Endodermal cell (in vitro differentiated cells): ENCODE results near the gene GSG1L. TPM values are rescaled to one million over a fixed set of nuclear protein-coding genes. Genes with fewer than 3 reads are reported as not detected.
A peak's percentile ranks its signal among the peaks of the same experiment; 100 is the strongest.

ENCODE experiments used
- DNase-seq: peaks from one replicate; pipeline ENCODE4 v3.0.0-alpha.2; 2017
- H3K27ac ChIP-seq: 2 replicates; pipeline ENCODE4 v1.5.1; 2013; ENCODE audit warnings: mild to moderate bottlenecking, low read depth, low read length, moderate library complexity
- H3K27me3 ChIP-seq: 2 replicates; pipeline ENCODE4 v1.6.1; 2013; ENCODE audit warnings: mild to moderate bottlenecking, low read length, moderate library complexity; ENCODE audit not compliant: insufficient read depth, control insufficient read depth, poor library complexity, severe bottlenecking
- H3K36me3 ChIP-seq: 2 replicates; pipeline ENCODE4 v1.7.0; 2013; ENCODE audit warnings: mild to moderate bottlenecking, low read length, moderate library complexity; ENCODE audit not compliant: control insufficient read depth, insufficient read depth
- H3K4me1 ChIP-seq: one replicate; pipeline ENCODE4 v1.7.0; 2013; ENCODE audit warnings: low read length; ENCODE audit not compliant: control insufficient read depth, insufficient read depth
- H3K4me3 ChIP-seq: 2 replicates; pipeline ENCODE4 v1.5.1; 2013; ENCODE audit warnings: mild to moderate bottlenecking, low read length, moderate library complexity
- H3K9ac ChIP-seq: 2 replicates; pipeline ENCODE4 v1.6.1; 2013; ENCODE audit warnings: mild to moderate bottlenecking, low read length, moderate library complexity; ENCODE audit not compliant: poor library complexity, severe bottlenecking; ENCODE audit errors: extremely low read depth
- H3K9me3 ChIP-seq: 2 replicates; pipeline ENCODE4 v1.6.1; 2013; ENCODE audit warnings: mild to moderate bottlenecking, low read length, moderate library complexity; ENCODE audit not compliant: control insufficient read depth
- H3K27ac Mint-ChIP-seq: 2 replicates; pipeline ENCODE4 v1.8.0; 2020; ENCODE audit warnings: mixed read lengths
- H3K27me3 Mint-ChIP-seq: 2 replicates; pipeline ENCODE4 v1.8.0; 2021; ENCODE audit warnings: mild to moderate bottlenecking, mixed read lengths; ENCODE audit not compliant: insufficient read depth
- H3K36me3 Mint-ChIP-seq: 2 replicates; pipeline ENCODE4 v1.8.0; 2020; ENCODE audit warnings: low read depth, mixed read lengths
- H3K4me1 Mint-ChIP-seq: 2 replicates; pipeline ENCODE4 v1.8.0; 2020; ENCODE audit warnings: mixed read lengths
- H3K4me3 Mint-ChIP-seq: 2 replicates; pipeline ENCODE4 v1.8.0; 2020; ENCODE audit warnings: mild to moderate bottlenecking, moderate library complexity, mixed read lengths
- H3K9me3 Mint-ChIP-seq: 2 replicates; pipeline ENCODE4 v1.8.0; 2020; ENCODE audit warnings: mild to moderate bottlenecking, mixed read lengths
- WGBS, 2 experiments: methylation state at CpG; one replicate each; pipeline versions ENCODE4 v1.1.5 to v1.1.7; 2013; ENCODE audit warnings: missing lambda C conversion rate in 2 of 2, mixed read lengths in 1 of 2; ENCODE audit not compliant: insufficient coverage in 1 of 2, insufficient read length in 1 of 2; 5-methylcytosine and 5-hydroxymethylcytosine counted together
- total RNA-seq, 2 donors: library from RNA; stranded (reverse); fragmentation: NEBNext Ultra II Directional in 1 of 2; extraction: Animal tissue kit (Norgen Biotek cat#: 25700) in 1 of 2; gene quantifications; 2 replicates in 1 of 2; 3 replicates in 1 of 2; pipeline ENCODE4 v1.2.1, GENCODE V29; 2021
- TF ChIP-seq, protein P1 (sequence below): fragments of 200-600 bp; sonication (generic); conservative IDR thresholded peaks from 2 replicates; pipeline ENCODE4 v1.5.0; 2021; ENCODE audit warnings: antibody characterized with exemption, mild to moderate bottlenecking

GSG1L gene
- total RNA-seq, 2 donors from 2014 or later, result 0.24 TPM; not detected in 1

DNA sequence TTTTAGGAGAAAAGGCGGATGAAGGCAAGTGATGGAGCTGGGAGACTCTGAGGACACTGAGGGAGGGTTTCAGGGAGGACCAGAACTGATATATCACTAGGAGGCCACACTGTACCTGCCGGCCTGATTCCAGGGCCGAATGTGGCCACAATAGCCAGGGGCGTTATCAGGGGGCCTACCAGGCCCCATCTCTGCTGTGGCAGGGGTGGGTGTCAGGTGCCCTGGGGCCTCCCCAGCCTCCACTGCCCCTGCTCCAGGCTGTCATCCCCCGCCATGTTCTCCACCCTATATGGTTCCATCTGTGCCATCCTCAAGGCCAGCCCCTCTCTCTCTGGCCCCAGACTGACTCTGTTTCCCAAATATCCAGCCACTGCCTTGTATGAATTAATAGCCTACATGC is 246.5 kb downstream of the GSG1L start:
- WGBS, 2 experiments, result 87 to 94% methylated on average over 4 to 5 of the region's 5 CpGs
- no peak for DNase-seq
- TF ChIP-seq, protein P1, sequence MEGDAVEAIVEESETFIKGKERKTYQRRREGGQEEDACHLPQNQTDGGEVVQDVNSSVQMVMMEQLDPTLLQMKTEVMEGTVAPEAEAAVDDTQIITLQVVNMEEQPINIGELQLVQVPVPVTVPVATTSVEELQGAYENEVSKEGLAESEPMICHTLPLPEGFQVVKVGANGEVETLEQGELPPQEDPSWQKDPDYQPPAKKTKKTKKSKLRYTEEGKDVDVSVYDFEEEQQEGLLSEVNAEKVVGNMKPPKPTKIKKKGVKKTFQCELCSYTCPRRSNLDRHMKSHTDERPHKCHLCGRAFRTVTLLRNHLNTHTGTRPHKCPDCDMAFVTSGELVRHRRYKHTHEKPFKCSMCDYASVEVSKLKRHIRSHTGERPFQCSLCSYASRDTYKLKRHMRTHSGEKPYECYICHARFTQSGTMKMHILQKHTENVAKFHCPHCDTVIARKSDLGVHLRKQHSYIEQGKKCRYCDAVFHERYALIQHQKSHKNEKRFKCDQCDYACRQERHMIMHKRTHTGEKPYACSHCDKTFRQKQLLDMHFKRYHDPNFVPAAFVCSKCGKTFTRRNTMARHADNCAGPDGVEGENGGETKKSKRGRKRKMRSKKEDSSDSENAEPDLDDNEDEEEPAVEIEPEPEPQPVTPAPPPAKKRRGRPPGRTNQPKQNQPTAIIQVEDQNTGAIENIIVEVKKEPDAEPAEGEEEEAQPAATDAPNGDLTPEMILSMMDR, result no peak
- Mint-ChIP-seq H3K27ac (no peak overlapping the region), H3K4me3 (no peak overlapping the region), H3K36me3 (no peaks in the 10 kb centered on the region), H3K9me3 (no peaks in the 10 kb centered on the region), H3K4me1 (no peaks in the 10 kb centered on the region), H3K27me3 (peaks cover 8% of the 10 kb centered on the region)
- Histone ChIP-seq H3K27ac (no peak overlapping the region), H3K4me1 (no peaks in the 10 kb centered on the region), H3K36me3 (no peaks in the 10 kb centered on the region), H3K9ac (no peak overlapping the region), H3K4me3 (no peak overlapping the region), H3K27me3 (no peaks in the 10 kb centered on the region), H3K9me3 (no peaks in the 10 kb centered on the region)

DNA sequence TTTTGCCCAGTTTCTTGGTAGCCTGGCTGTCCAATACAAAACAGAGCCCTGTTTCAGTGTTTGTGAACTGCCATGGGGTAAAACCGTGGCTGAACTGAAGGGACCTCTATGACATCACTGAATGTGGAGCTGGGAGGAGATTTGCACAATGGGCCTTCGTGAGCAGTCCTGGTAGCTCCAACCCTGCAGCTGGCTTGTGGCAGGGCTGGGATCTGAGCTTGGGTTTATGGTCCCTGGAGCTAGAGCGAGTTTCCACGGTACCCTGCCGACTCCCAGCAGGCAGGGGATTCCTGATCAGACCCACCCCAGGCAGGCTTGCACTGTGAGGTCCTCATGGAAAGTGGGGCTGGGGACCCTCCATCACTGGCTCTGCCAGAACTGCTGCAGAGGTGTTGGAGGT is 247.0 kb downstream of the GSG1L start:
- no peak overlapping the region for H3K9ac ChIP-seq
- TF ChIP-seq, protein P1, result no peak
- Mint-ChIP-seq H3K4me1 (no peaks in the 10 kb centered on the region), H3K27me3 (peaks cover 8% of the 10 kb centered on the region), H3K4me3 (no peak overlapping the region), H3K36me3 (no peaks in the 10 kb centered on the region), H3K9me3 (no peaks in the 10 kb centered on the region), H3K27ac (no peak overlapping the region)
- no peaks in the 10 kb centered on the region for H3K9me3 ChIP-seq
- H3K4me3 ChIP-seq, result no peak overlapping the region
- peak; percentile 23 for DNase-seq
- no peaks in the 10 kb centered on the region for H3K4me1 ChIP-seq
- H3K27me3 ChIP-seq, result no peaks in the 10 kb centered on the region
- no peaks in the 10 kb centered on the region for H3K36me3 ChIP-seq
- 84 to 89% methylated on average over 4 to 5 of the region's 5 CpGs for WGBS, 2 experiments
- no peak overlapping the region for H3K27ac ChIP-seq

DNA sequence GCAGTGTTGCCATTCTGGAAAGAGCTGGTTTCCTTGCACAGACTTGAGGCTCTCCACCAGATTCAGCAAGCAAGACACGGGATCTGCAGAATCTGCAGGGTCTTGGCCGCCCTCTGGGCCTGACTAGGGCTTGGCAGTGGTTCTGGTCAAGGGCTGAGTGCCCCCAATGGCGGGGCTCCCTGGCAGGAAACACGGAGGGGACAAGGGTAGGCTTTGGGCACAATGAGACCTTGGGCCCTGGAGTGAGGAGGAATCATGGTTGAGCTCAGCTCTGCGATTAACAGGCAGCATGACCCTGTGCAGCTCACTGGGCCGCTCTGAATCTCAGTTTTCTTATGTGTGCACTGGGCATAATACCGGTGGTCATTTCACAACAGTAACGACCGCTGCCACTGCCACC is 249.9 kb downstream of the GSG1L start:
- H3K27me3 Mint-ChIP-seq, result peaks cover 7% of the 10 kb centered on the region
- H3K4me3 Mint-ChIP-seq, result no peak overlapping the region
- no peak overlapping the region for H3K27ac Mint-ChIP-seq
- H3K4me1 Mint-ChIP-seq, result no peaks in the 10 kb centered on the region
- Histone ChIP-seq H3K27ac (no peak overlapping the region), H3K9me3 (no peaks in the 10 kb centered on the region), H3K4me1 (no peaks in the 10 kb centered on the region), H3K9ac (no peak overlapping the region), H3K36me3 (no peaks in the 10 kb centered on the region), H3K4me3 (no peak overlapping the region), H3K27me3 (no peaks in the 10 kb centered on the region)
- no peaks in the 10 kb centered on the region for H3K36me3 Mint-ChIP-seq
- TF ChIP-seq, protein P1, result no peak
- H3K9me3 Mint-ChIP-seq, result no peaks in the 10 kb centered on the region
- DNase-seq, result peak; percentile 18
- WGBS, 2 experiments, result 87 to 92% methylated on average over 7 to 9 of the region's 9 CpGs
